Measurements from ENCODE around the gene CANX.

- TF ChIP-seq EZH2 (IDR thresholded peaks at IDR 0.05) (no peak), POLR2AphosphoS5 (IDR thresholded peaks at IDR 0.05; ENCODE audit: borderline replicate concordance, low read depth, low read length) (no peak)
These were observed 4.2 kb upstream of the CANX start for GRCh38 chr5:179694561-179694960.

Data from SK-N-MC (cell line).